Erythroblast (primary cell): ENCODE data around the gene GNG2.

Experiments
- GATA1 ChIP-seq: IDR thresholded peaks from 2 replicates; pipeline ENCODE4 v1.6.1; 2011; ENCODE audit warnings: low read depth, mild to moderate bottlenecking, control low read depth, low read length, moderate library complexity
- POLR2A ChIP-seq: IDR thresholded peaks from 2 replicates; pipeline ENCODE4 v1.6.1; 2011; ENCODE audit warnings: mild to moderate bottlenecking, low read length

GRCh38 chr14:51933191-51933590 lies 72.8 kb downstream of the GNG2 start:
- TF ChIP-seq POLR2A = no peak
- TF ChIP-seq GATA1 = no peak
